ENCODE data around the gene LIMS1. TPM values are rescaled to one million over a fixed set of nuclear protein-coding genes. Genes with fewer than 3 reads are reported as not detected.
A peak's percentile ranks its signal among the peaks of the same experiment; 100 is the strongest.

Gene LIMS1
- total RNA-seq, 1 experiment from 2014 or later, result 101 TPM

- Histone ChIP-seq H3K4me3 (ENCODE audit: low read depth in 2 of 2, low read length in 2 of 2) (no peak overlapping the region), H3K36me3 (ENCODE audit: control insufficient read depth, insufficient read depth, low read length) (no peaks in the 10 kb centered on the region), H3K27ac (ENCODE audit: low read length) (peak overlapping the region; percentile 49), H3K4me1 (ENCODE audit: control insufficient read depth, insufficient read depth, low read length) (peaks cover 70% of the 10 kb centered on the region), H3K9me3 (ENCODE audit: control insufficient read depth, insufficient read depth, low read depth, low read length) (no peaks in the 10 kb centered on the region), H3K27me3 (ENCODE audit: control insufficient read depth, insufficient read depth, low read length) (no peaks in the 10 kb centered on the region)
- in situ Hi-C loops (cut with HindIII; ENCODE audit: low pct_unique_long_range_greater_than_20kb, low sequenced_read_pairs) (no loop called here), intact Hi-C loops (cut with micrococcal nuclease; ENCODE audit: unreplicated experiment) (loop anchor here (5.0 kb wide), 1 partner anchor 40 kb away; no protein-coding TSS in a partner anchor)
- TF ChIP-seq POLR2AphosphoS5 (IDR thresholded peaks at IDR 0.05; ENCODE audit: low read depth, low read length), result no peak
- TF ChIP-seq, protein P1, sequence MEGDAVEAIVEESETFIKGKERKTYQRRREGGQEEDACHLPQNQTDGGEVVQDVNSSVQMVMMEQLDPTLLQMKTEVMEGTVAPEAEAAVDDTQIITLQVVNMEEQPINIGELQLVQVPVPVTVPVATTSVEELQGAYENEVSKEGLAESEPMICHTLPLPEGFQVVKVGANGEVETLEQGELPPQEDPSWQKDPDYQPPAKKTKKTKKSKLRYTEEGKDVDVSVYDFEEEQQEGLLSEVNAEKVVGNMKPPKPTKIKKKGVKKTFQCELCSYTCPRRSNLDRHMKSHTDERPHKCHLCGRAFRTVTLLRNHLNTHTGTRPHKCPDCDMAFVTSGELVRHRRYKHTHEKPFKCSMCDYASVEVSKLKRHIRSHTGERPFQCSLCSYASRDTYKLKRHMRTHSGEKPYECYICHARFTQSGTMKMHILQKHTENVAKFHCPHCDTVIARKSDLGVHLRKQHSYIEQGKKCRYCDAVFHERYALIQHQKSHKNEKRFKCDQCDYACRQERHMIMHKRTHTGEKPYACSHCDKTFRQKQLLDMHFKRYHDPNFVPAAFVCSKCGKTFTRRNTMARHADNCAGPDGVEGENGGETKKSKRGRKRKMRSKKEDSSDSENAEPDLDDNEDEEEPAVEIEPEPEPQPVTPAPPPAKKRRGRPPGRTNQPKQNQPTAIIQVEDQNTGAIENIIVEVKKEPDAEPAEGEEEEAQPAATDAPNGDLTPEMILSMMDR (IDR thresholded peaks at IDR 0.05), result no peak
- no peak for TF ChIP-seq TCF7L2 (IDR thresholded peaks at IDR 0.05; ENCODE audit: low read depth, low read length)
- no peak for TF ChIP-seq SIN3A (IDR thresholded peaks at IDR 0.05; ENCODE audit: borderline replicate concordance, insufficient read depth, low read depth, low read length)
- no peak for TF ChIP-seq REST (IDR thresholded peaks at IDR 0.05; ENCODE audit: insufficient read depth in 1 of 2, low read depth in 2 of 2, low read length in 1 of 2)
- no peak for DNase-seq (ENCODE audit: low read depth, low spot score)
- no TSS peak for BruUV-seq (replicated peaks)
- ChIA-PET POLR2A (interaction anchor here (0.7 kb wide), 1 partner anchor 44 kb away, joined by 3 read pairs; no protein-coding TSS in a partner anchor), CTCF (no interaction called here)
- ATAC-seq, result peak; percentile 59; the same call in 1 of the 2 replicates
Measured at GRCh38 chr2:108577099-108577498, 42.8 kb downstream of the LIMS1 start.

DNA sequence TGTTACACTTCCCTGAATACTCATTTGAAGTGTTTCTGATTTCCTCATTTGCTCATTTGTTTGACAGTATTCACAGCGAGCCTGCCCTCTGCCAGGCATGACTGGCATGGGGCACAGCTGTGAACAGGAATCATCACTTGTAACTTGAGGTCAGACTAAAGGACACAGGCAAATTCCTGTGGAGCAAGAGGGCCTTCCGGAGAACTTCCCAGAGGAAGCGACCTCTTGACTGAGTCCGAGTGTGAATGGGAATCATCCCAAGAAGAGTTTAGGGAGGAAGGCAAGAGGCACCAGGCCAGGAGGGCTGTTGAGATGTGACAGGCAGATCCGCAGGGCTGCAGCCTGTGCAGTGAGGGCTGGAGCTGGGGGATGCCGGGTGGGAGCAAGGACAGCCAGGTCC, 45.4 kb downstream of the LIMS1 start:
- Histone ChIP-seq H3K27me3 (ENCODE audit: control insufficient read depth, insufficient read depth, low read length) (no peaks in the 10 kb centered on the region), H3K9me3 (ENCODE audit: control insufficient read depth, insufficient read depth, low read depth, low read length) (no peaks in the 10 kb centered on the region), H3K4me3 (ENCODE audit: low read depth in 2 of 2, low read length in 2 of 2) (no peak overlapping the region), H3K36me3 (ENCODE audit: control insufficient read depth, insufficient read depth, low read length) (no peaks in the 10 kb centered on the region), H3K4me1 (ENCODE audit: control insufficient read depth, insufficient read depth, low read length) (peaks cover 57% of the 10 kb centered on the region), H3K27ac (ENCODE audit: low read length) (peak overlapping the region; percentile 64)
- intact Hi-C loops (cut with micrococcal nuclease; ENCODE audit: unreplicated experiment), result loop anchor here (5.0 to 10.0 kb wide), 2 partner anchors 42 to 365 kb away; no protein-coding TSS in a partner anchor
- no TSS peak for BruUV-seq (replicated peaks)
- ATAC-seq, result no peak
- no peak for DNase-seq (ENCODE audit: low read depth, low spot score)
- ChIA-PET POLR2A (no interaction called here), CTCF (no interaction called here)
- in situ Hi-C loops (cut with HindIII; ENCODE audit: low pct_unique_long_range_greater_than_20kb, low sequenced_read_pairs), result no loop called here
- no peak for TF ChIP-seq SIN3A (IDR thresholded peaks at IDR 0.05; ENCODE audit: borderline replicate concordance, insufficient read depth, low read depth, low read length)
- no peak for TF ChIP-seq POLR2AphosphoS5 (IDR thresholded peaks at IDR 0.05; ENCODE audit: low read depth, low read length)

- in situ Hi-C loops (cut with HindIII; ENCODE audit: low pct_unique_long_range_greater_than_20kb, low sequenced_read_pairs) (no loop called here), intact Hi-C loops (cut with micrococcal nuclease; ENCODE audit: unreplicated experiment) (loop anchor here (10.0 kb wide), 1 partner anchor 365 kb away; no protein-coding TSS in a partner anchor)
- Histone ChIP-seq H3K4me3 (ENCODE audit: low read depth in 2 of 2, low read length in 2 of 2) (no peak overlapping the region), H3K27ac (ENCODE audit: low read length) (no peak overlapping the region), H3K36me3 (ENCODE audit: control insufficient read depth, insufficient read depth, low read length) (no peaks in the 10 kb centered on the region), H3K27me3 (ENCODE audit: control insufficient read depth, insufficient read depth, low read length) (no peaks in the 10 kb centered on the region), H3K4me1 (ENCODE audit: control insufficient read depth, insufficient read depth, low read length) (peaks cover 53% of the 10 kb centered on the region), H3K9me3 (ENCODE audit: control insufficient read depth, insufficient read depth, low read depth, low read length) (no peaks in the 10 kb centered on the region)
- ATAC-seq, result no peak
- TF ChIP-seq SIN3A (IDR thresholded peaks at IDR 0.05; ENCODE audit: borderline replicate concordance, insufficient read depth, low read depth, low read length) (no peak), REST (IDR thresholded peaks at IDR 0.05; ENCODE audit: insufficient read depth in 1 of 2, low read depth in 2 of 2, low read length in 1 of 2) (no peak), TCF7L2 (IDR thresholded peaks at IDR 0.05; ENCODE audit: low read depth, low read length) (no peak), POLR2AphosphoS5 (IDR thresholded peaks at IDR 0.05; ENCODE audit: low read depth, low read length) (no peak)
- TF ChIP-seq, protein P1 (IDR thresholded peaks at IDR 0.05), result no peak
- BruUV-seq (replicated peaks), result no TSS peak
- no peak for DNase-seq (ENCODE audit: low read depth, low spot score)
- ChIA-PET POLR2A (no interaction called here), CTCF (no interaction called here)
Measured at GRCh38 chr2:108580050-108580449, 45.8 kb downstream of the LIMS1 start.
